ENCODE data around the gene CETN1.

The CETN1 gene

DNA sequence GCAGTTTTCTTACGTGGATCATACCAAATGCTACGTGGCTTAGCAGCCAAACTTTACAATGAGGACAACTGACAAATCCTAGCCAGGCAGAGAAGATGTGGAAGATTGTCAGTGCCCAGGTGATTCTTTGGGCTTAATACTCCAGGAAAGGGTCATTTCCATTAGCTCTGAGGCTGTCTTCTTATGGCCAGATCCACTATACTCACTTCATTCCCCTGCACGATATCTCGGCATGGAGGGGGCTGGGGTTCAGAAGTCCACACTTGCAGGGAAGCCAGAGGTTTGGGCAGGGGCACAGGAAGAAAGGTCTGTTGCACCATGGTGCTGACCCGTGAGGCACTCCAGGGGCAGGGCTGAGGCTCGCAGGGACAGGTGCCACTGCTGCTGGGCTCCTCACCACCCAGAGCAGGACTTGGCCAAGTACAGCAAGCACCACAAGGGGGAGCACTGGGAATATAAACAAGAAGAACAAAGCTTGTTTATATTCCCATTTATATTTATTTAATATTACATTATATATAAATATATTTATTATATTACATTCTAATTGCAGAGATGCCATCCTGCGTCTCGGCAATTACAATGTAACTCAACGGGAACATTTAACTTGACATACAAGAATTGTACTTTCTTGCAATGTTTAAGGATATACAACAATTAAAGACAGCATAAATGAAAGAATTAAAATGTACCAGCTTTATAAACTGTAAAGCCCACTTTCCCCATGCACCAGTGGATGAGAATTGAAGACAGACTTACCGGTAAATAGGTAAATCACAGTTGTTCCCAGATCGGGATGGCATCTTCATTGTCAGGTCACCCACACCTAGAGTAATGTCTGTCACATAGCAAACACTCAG, 43.8 kb downstream of the CETN1 start:
- peak; percentile 51 to 54 for DNase-seq

DNA sequence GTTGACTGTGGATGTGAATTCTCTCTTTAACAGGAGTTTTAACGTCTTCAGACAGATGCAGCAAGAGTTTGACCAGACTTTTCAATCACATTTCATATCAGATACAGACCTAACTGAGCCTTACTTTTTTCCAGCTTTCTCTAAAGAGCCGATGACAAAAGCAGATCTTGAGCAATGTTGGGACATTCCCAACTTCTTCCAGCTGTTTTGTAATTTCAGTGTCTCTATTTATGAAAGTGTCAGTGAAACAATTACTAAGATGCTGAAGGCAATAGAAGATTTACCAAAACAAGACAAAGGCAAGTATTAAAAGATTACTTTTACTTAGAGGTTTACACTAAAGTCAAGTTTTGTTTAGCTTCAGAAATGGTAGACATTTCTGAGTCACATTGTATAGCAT, 47.1 kb downstream of the CETN1 start:
- no peak for DNase-seq

DNA sequence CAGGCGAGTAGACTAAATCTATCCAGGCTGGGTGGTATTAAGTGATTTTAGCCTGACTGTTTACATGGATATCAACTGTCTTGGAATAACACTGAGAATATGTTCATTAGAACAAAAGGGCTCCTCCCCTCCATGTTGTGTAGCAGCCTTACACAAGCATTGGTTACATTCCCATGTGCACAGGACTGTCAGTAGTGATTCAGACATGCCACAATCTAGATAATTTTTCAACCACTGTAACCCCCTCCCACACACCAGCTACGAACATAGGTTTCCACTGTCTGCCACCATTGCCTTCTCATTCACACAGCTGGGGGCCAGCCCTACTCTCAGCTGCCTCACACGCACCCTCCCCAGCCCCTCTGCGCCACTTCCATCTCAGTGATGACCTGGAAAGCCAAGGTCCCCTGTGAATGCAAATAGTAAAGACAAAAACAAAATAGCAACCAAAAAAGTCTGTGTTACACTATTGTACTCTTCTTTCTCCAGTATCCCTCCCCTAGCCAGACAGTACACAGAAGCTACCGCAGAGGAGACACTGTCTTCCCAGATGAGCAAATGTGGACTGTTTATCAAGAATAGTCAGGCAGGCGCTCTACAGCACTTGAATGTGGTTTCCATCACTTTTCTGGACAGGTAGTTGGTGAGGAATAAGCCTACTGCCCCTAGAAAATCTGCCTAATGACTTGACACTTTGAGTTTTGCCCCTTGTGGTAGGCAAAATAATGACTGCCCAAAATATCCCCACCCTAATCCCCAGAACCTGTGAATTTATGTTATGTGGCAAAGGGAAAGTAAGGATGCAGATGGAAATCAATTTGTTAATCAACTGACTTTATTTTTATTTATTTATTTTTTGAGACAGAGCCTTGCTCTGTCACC, 49.3 kb downstream of the CETN1 start:
- DNase-seq: peak in 1 of 2 experiments; percentile 5

DNA sequence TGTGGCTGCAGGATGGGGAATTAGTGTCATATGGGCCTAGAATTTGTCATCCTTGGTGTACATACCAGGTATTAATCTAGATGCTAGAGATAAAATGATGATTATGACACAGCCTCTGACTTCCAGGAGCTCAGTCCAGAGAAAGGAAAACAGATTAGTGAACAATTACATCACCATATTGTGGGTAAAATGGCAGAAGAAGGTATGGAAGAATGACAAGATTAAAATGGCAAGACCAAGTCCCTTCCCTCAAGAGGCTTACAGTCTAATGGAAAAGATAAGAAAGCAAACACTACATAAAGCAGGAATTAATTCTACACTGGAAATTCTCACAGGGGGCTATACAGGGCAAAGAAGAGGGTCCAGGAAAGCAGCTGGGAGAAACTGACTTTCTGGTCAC, 51.4 kb downstream of the CETN1 start:
- DNase-seq: no peak

Measured in stimulated activated CD4-positive, alpha-beta T cell treated with anti-CD3 and anti-CD28 coated beads, Interleukin-4, amount 100 ng/mL, for 4 hours (primary cell).